GM21515 (cell line): ENCODE results near the gene PANX2.

ENCODE experiments used
- ATAC-seq: cut with Tn5 transposase; IDR thresholded peaks from one replicate; pipeline ENCODE4 v1.9.1; 2021; ENCODE audit not compliant: unreplicated experiment

The PANX2 gene

GRCh38 chr22:50210378-50211139, 40.0 kb downstream of the PANX2 start:
- no peak for ATAC-seq

- no peak for ATAC-seq
Observed at GRCh38 chr22:50211147-50211546, 40.6 kb downstream of the PANX2 start.

- no peak for ATAC-seq
Observed at GRCh38 chr22:50213263-50213662, 42.7 kb downstream of the PANX2 start.

- ATAC-seq, result no peak
Observed at GRCh38 chr22:50215297-50216054, 44.9 kb downstream of the PANX2 start.

GRCh38 chr22:50216055-50216683, 45.6 kb downstream of the PANX2 start:
- ATAC-seq, result no peak

- no peak for ATAC-seq
Observed at GRCh38 chr22:50216684-50217520, 46.4 kb downstream of the PANX2 start.

DNA sequence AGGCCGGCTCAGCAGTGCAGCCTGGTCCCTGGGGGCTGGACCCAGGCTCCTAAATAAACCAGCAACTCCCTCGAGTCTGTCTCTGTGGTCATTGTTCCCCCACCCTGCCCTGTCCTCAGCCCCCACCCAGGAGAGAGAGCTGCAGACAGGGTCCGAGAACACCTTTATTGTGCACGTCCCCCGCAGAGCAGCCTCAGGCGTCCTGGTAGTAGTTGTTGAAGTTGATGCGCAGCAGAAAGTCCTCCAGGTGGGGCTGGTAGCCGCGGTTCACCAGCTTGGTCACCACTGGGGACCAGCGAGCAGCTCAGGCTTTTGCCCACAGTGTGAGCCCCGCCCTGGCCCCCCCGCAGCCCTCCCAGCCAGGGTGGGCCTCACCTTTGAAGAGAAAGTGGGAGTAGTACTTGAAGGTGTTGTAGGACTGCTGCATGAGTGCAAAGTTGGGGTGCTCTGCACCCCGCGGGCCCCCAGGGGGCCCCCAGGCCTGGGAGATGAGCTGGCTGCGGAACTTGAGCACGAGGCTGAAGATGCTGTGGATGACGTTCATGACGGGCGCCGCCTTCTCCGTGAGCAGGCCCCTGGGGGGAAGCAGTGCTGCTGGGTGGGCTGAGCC, 47.1 kb downstream of the PANX2 start:
- no peak for ATAC-seq

- no peak for ATAC-seq
Observed at GRCh38 chr22:50218153-50218995, 47.8 kb downstream of the PANX2 start.

DNA sequence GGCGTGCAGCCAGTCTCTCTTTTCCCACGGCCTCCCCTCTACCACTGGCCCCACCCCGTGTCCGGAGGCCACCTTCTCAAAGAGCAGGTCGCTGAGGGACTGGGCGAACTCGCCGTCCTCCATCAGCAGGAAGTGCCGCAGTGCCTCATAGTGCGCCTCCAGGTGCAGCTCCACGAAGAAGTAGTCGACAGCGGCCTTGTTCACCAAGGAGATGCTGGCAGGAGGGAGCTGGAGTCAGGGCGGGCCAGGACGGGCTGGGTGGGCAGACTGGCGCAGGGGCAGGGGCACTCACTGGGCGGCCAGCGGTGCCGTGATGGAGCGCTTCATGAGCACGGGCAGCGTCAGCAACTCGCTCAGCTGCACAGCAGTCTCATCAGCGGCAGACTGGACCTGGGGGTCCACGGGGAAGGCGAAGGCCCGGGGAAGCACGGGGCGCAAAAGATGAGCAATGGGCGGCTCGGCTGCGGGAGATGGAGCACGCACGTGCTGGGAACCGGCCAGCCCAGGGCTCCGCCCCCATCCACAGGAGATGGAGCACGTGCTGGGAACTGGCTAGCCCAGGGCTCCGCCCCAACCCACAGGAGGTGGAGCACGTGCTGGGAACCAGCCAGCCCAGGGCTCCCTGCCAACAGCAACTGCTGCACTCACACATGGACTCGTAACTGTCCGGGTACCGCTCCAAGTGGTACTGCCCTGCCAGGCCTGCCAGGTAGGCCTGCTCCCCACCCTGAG, 48.6 kb downstream of the PANX2 start:
- no peak for ATAC-seq

DNA sequence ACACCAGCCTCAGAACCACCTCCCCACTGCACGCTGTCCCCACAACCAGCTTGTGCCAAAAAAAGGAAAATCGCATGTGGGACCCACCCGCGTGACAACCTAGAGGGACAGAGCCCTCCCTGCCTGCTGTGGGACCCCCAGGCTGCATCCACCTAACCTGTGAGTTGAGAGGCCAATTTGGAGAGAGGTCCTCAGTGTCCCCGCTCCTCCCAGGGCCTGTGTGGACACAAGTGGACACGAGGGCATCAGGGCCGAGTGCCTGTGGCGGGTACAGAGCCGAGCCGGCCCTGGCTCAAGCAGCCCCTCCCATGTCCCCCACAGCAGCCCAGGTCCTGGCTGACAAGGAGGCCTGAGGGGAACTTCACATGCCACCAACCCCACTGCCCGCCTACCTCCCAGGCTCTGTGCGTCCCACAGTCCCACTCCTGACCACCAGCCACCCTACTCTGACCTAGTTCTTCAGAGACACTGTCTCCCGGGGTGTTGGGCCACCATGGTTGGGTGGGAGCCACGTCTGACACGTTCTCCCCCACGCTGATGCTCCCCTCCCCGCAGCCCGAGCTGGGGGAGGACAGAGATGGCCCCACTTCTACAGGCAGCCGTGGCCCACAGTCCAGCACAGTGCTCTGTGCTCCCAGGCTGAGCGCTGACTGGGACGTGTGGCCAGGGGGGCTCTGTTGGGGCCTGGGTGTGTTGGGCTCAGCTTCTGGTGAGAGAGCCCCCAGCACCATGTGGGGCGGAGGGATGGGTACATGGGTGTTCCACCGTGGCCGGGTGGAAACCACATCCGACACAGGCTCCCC, 49.5 kb downstream of the PANX2 start:
- no peak for ATAC-seq

DNA sequence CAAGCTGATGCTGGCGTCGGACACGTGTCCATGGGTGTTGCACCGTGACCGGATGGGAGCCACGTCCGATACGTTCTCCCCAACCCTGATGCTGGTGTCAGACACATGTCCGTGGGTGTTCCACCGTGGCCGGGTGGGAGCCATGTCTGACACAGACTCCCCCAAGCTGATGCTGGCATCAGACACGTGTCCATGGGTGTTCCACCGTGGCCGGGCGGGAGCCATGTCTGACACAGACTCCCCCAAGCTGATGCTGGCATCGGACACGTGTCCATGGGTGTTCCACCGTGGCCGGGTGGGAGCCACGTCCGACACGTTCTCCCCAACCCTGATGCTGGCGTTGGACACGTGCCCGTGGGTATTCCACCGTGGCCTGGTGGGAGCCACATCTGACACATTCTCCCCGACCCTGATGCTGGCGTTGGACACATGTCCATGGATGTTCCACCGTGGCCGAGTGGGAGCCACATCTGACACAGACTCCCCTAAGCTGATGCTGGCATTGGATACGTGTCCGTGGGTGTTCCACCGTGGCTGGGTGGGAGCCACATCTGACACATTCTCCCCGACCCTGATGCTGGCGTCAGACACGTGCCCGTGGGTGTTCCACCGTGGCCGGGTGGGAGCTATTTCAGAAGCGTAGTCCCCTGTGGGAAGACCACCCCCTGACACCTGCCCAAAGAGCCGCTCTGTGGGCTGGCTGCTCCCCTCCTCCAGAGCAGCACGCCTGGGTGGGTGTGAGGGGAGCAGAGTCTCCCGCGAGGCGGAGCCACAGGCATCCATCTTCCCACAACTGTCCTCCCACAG, 50.3 kb downstream of the PANX2 start:
- no peak for ATAC-seq

DNA sequence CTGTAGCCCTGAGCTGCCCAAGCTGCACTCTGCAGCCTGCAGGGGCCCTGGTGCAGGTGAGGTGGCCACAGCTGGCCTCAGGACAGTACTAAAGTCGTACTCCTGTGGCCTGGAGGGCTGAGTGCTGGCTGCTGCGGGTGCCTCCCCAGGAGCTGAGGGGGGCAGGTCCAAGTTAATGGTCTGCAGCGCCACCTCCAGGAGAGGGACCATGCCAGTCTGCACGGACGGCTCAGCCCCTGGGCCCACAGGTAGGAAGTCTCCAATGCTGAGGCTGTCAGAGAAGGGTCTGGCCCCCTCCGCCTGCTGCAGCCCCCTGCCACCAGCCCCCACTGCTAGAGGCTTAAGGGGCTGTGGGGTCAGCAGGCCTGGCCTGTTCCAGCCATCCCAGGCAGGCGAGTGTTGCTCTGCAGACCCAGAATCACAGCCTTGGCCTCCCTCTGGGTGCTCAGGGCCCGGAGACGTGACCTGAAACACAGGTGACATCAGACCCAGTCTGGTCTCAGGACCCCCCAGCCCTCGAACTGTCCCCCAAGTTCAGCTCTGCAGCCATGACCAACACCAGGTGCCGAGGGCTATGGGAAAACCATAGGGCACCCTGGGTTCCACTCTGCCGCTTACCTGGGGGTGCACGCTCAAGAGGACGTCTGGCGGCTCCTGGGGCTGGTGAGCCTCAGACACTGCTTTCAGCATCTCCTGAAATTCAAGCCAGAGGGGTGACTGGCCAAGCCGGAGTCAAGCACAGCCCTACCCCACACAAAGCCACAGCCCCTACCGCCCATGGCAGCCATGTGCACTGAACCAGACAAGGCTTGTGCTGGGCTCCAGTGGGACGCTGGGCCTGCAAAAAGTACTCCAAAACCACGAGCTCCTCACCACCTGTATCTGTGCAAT, 51.1 kb downstream of the PANX2 start:
- no peak for ATAC-seq

DNA sequence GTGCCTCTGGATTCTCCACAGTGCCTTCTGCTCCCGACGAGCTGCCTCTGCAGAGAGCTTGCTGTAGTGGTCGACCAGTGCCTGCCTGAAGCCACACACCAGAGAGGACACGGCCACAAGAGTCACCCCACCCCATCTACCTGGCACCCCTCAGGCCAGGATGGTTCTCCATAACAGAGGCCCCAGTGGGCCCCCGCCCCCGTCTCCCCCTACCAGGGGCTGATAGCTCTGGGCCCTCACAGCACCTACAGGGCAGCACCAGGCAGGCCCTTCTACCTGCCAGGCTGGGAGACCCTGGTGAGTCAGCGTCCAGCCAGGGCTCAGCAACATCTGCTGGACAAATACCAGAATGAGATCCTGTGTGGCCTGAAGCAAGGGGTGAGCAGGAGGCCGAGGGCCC, 52.0 kb downstream of the PANX2 start:
- no peak for ATAC-seq

DNA sequence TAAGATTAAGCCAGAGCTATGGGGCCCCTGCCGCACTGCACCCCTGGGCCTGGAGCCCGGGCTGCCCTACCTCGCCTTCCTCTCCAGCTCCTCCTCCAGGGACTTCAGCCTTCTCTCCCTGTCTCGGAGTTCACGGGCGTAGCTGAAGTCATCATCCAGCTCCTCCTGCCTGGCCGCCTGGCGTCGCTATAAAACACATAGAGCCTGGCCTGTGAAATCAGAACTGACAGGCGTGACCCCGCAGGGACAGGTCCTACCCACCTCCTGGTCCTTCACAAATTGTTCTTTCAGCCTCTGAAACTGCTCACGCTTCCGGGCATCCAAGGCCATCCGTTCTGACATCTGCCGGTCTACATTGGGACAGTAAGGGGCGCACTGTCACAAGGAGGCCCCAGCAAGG, 53.5 kb downstream of the PANX2 start:
- no peak for ATAC-seq

DNA sequence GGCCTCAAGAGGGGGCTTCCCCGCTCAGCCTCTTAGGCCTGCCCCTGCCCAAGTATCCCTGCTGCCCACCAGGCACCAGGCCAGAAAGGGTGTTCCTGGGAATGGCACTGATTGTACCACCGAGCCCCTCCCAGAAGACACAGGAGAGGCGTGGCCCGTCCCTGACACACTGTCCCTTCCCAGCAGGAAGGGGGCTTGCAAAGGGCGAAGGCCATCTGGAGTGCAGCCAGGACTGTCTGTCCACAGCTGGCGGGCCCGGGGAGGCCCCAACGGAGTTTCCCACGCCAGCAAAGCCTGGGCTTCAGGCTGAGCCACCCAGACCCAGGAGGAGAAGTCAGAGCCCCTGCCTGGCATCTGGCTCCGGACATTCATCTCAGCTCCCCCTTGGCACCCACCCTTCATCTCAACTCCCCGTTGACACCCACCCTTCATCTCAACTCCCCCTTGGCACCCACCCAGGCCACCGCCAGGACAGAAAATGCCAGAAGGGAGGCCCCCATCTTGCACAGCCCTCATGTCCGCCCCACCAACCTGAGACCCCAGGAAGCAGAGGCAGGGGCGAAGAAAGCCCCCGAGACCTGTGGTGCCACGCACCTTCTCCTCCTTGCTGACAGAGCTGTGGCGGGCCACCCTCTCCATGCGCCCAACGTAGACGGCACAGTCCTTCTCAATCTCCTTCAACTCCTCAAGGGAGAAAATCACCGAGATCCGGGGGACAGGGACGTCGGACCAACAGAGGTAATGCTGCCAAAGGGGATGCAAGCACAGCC, 54.9 kb downstream of the PANX2 start:
- ATAC-seq, result no peak
